A549 treated with Hydrocortisone at 1 μM for 4 hours (cell line): Measurements from ENCODE around the gene TLE6. TPM values are rescaled to one million over a fixed set of nuclear protein-coding genes. Genes with fewer than 3 reads are reported as not detected.

Experiments used
- total RNA-seq: library from RNA; stranded (reverse); fragments of 200-300 nt; extraction: Qiagen RNA extraction; gene quantifications from 5 replicates; pipeline ENCODE4 v1.2.3, GENCODE V29; 2022

Gene TLE6
- total RNA-seq: 3.5 to 5.9 TPM (median 4.5 TPM) in 5 replicates

GRCh38 chr19:2977001-2977745 is at the start of gene TLE6:
Gene TLE6, plus strand, starts transcription at chr19:2977564. Its CDS starts 670 bp downstream, at chr19:2978234.

GRCh38 chr19:2944775-2945574 is 32.4 kb upstream of the TLE6 start, which contains the start of gene ZNF77:
Gene ZNF77, minus strand, starts transcription at chr19:2944971. Its CDS starts 131 bp downstream, at chr19:2944840.

GRCh38 chr19:3029065-3029923 is 51.9 kb downstream of the TLE6 start, which contains the start of gene TLE2:
Gene TLE2, minus strand, starts transcription at chr19:3029280. Its CDS starts 376 bp downstream, at chr19:3028904.

Other genes with a start within 250 kb of the TLE6 start
- 23.1 to 29.9 TPM (median 26.7 TPM) in 5 replicates for gene SLC39A3, start 237.5 kb upstream of the TLE6 start, total RNA-seq
- gene SGTA, start 194.3 kb upstream of the TLE6 start, total RNA-seq: 64.3 to 77.5 TPM (median 67.7 TPM) in 5 replicates
- gene THOP1, start 192.1 kb upstream of the TLE6 start, total RNA-seq: 88.3 to 95.2 TPM (median 94.0 TPM) in 5 replicates
- gene ZNF554, start 157.7 kb upstream of the TLE6 start, total RNA-seq: 0.74 to 1.3 TPM (median 1.1 TPM) in 5 replicates
- 1.4 to 2.5 TPM (median 2.5 TPM) in 5 replicates for gene ZNF555, start 136.1 kb upstream of the TLE6 start, total RNA-seq
- gene ZNF556, start 110.2 kb upstream of the TLE6 start, total RNA-seq: 0.02 to 0.13 TPM (median 0.03 TPM) in 4 of 5 replicates, not detected in the other
- gene ZNF57, start 76.6 kb upstream of the TLE6 start, total RNA-seq: 3.1 to 3.6 TPM (median 3.3 TPM) in 5 replicates
- gene ZNF77, start 32.6 kb upstream of the TLE6 start, total RNA-seq: 1.5 to 1.8 TPM (median 1.6 TPM) in 5 replicates
- 2.3 to 3.9 TPM (median 3.1 TPM) in 5 replicates for gene TLE2, start 51.7 kb downstream of the TLE6 start, total RNA-seq
- gene TLE5, start 84.9 kb downstream of the TLE6 start, total RNA-seq: 192 to 258 TPM (median 251 TPM) in 5 replicates
- gene GNA11, start 116.8 kb downstream of the TLE6 start, total RNA-seq: 31.4 to 35.6 TPM (median 33.3 TPM) in 5 replicates
- gene GNA15, start 158.5 kb downstream of the TLE6 start, total RNA-seq: 0.05 to 0.15 TPM (median 0.09 TPM) in 3 of 5 replicates, not detected in the others
- gene S1PR4, start 201.2 kb downstream of the TLE6 start, total RNA-seq: 0.06 to 0.22 TPM (median 0.12 TPM) in 4 of 5 replicates, not detected in the other
- gene NCLN, start 208.4 kb downstream of the TLE6 start, total RNA-seq: 64.5 to 85.7 TPM (median 77.0 TPM) in 5 replicates
- gene CELF5, start 247.1 kb downstream of the TLE6 start, total RNA-seq: 0.35 to 0.54 TPM (median 0.52 TPM) in 5 replicates